Muscle of arm (tissue), 12 donors: Measurements from ENCODE around the gene TNFAIP8L3. TPM values are rescaled to one million over a fixed set of nuclear protein-coding genes. Genes with fewer than 3 reads are reported as not detected.

ENCODE experiments used
- polyA plus RNA-seq, 12 donors: library from polyadenylated mRNA; unstranded; fragments of 120-200 nt; gene quantifications; one replicate each; pipeline ENCODE4 v1.2.1, GENCODE V29; 2013; ENCODE audit not compliant: insufficient read length in 12 of 12

TNFAIP8L3 gene
- polyA plus RNA-seq, 12 donors = 1.6 to 5.8 (median 2.2) TPM; not detected in 1

Other genes starting within 250 kb of the TNFAIP8L3 start
- 10 to 100 TPM in 3 of 12 donors, 1 to 10 TPM in 8, not detected in 1; 6.9 to 10.7 (median 8.7) TPM for gene AP4E1, start 186.2 kb downstream of the TNFAIP8L3 start, polyA plus RNA-seq
- gene CYP19A1, start 243.7 kb upstream of the TNFAIP8L3 start, polyA plus RNA-seq = 1 to 10 TPM in 2 of 12 donors, under 1 TPM in 8, not detected in 2; 0.38 to 1.5 (median 0.62) TPM
- 1 to 10 TPM in 1 of 12 donors, under 1 TPM in 9, not detected in 2; 0.18 to 1.1 (median 0.52) TPM for gene GLDN, start 246.7 kb upstream of the TNFAIP8L3 start, polyA plus RNA-seq